GM10248 (cell line): ENCODE results near the gene KCTD2.

ENCODE experiments used
- CTCF ChIA-PET: fragments of 300-600 bp; sonication (Branson Sonifier 250); formaldehyde crosslinking; extraction: SDS; loops from one replicate; lab custom pipeline; 2021; ENCODE audit warnings: antibody characterized with exemption; lab: Yijun Ruan, JAX
- POLR2A ChIA-PET: fragments of 350-650 bp; sonication (Branson Sonifier 250); formaldehyde crosslinking; extraction: SDS; loops from one replicate; lab custom pipeline; 2020; ENCODE audit warnings: antibody characterized with exemption; lab: Yijun Ruan, JAX
- DNase-seq: peaks from one replicate; pipeline ENCODE4 v3.0.0; 2012; ENCODE audit errors: extremely low spot score
- TF ChIP-seq, protein P1 (sequence below): IDR thresholded peaks from 2 replicates; pipeline ENCODE4 v1.5.1; 2012; ENCODE audit warnings: mild to moderate bottlenecking, low read depth; ENCODE audit errors: extremely low read depth, missing control alignments, control extremely low read depth

The KCTD2 gene

DNA sequence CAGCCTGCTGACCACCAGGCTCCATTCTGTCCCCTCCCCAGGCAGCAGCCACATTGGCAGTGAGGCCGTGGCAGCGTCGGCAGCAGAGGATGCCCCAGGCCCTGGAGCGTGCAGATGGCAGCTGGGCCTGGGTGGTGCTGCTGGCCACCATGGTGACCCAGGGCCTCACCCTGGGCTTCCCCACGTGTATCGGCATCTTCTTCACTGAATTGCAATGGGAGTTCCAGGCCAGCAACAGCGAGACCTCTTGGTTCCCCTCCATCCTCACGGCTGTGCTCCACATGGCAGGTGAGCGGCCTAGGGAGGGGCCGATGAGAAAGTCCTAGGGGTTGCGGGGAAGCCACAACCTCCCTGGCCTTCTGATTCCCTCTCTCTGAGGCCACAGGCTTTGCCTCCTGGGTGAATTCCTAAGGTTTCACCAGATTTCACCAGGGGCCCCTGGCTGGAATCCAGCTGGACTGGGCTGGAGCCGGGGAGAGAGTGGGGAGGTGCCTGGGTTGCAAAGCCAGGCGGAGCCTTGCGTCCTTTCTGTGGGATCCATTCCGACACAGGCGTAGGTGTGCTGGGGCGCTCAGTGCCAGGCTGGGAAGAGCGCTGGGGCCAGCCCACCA lies 46.6 kb downstream of the KCTD2 start:
- TF ChIP-seq, protein P1, sequence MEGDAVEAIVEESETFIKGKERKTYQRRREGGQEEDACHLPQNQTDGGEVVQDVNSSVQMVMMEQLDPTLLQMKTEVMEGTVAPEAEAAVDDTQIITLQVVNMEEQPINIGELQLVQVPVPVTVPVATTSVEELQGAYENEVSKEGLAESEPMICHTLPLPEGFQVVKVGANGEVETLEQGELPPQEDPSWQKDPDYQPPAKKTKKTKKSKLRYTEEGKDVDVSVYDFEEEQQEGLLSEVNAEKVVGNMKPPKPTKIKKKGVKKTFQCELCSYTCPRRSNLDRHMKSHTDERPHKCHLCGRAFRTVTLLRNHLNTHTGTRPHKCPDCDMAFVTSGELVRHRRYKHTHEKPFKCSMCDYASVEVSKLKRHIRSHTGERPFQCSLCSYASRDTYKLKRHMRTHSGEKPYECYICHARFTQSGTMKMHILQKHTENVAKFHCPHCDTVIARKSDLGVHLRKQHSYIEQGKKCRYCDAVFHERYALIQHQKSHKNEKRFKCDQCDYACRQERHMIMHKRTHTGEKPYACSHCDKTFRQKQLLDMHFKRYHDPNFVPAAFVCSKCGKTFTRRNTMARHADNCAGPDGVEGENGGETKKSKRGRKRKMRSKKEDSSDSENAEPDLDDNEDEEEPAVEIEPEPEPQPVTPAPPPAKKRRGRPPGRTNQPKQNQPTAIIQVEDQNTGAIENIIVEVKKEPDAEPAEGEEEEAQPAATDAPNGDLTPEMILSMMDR: no peak
- ChIA-PET CTCF (interaction anchor here (1.5 to 5.4 kb wide), 4 partner anchors 12 to 132 kb away, joined by 4 to 34 read pairs (median 4); no protein-coding TSS in a partner anchor), POLR2A (no interaction called here)
- no peak for DNase-seq

DNA sequence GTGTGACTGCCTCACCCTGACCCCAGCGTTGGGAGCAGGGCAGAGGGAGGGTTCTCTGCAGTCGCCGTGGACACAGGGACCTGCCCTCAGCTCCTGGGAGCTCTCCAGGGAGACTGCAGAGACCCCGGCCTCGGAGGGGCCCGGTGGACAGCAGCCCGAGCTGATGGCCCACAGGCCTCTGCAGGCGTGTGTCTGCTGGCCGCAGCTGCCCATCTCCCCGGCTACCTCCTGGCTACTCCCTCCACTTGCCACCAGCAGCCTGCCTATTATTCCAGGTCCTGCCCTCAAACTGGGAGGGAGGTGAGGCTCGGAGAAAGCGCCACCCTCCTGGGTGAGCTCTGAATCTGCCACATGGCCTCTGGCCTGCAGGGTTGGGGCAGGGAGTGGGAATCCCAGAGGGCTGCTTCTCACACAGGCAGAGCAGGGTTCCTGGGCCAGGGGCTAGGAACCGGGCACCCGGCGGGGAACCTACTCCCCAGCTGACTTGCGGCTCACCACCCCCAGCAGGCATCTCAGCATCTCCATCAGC lies 47.9 kb downstream of the KCTD2 start:
- POLR2A ChIA-PET: no interaction called here
- CTCF ChIA-PET: interaction anchor here (1.3 to 5.4 kb wide), 7 partner anchors 11 to 134 kb away, joined by 3 to 34 read pairs (median 5); no protein-coding TSS in a partner anchor
- TF ChIP-seq, protein P1: no peak
- no peak for DNase-seq

DNA sequence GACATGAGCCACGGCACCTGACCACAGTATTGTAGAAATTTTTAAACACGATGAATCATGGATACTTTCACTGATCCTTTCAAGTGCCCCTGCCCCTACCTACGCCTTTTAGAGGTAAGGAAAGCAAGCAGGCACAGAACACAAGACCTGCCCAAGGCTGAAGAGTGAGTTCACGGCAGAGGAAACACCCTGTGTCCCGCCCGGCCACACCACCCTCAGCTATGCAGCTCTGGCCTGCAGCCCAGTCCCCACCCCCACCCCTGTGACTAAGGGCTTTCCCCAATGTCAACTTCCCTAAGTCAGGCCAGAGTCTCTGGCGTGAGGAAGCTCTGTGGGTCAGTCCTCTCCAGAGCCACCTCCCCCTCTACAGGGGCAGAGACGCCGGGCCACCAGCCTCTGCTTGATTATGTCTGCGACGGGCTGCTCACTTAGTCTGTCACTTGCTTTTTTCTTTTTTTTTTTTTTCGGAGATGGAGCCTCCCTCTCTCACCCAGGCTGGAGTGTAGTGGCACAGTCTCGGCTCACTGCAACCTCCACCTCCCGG lies 49.1 kb downstream of the KCTD2 start:
- ChIA-PET CTCF (interaction anchor here (1.3 to 5.4 kb wide), 5 partner anchors 10 to 135 kb away, joined by 3 to 34 read pairs (median 5); no protein-coding TSS in a partner anchor), POLR2A (no interaction called here)
- TF ChIP-seq, protein P1: no peak
- DNase-seq: peak; percentile 51

DNA sequence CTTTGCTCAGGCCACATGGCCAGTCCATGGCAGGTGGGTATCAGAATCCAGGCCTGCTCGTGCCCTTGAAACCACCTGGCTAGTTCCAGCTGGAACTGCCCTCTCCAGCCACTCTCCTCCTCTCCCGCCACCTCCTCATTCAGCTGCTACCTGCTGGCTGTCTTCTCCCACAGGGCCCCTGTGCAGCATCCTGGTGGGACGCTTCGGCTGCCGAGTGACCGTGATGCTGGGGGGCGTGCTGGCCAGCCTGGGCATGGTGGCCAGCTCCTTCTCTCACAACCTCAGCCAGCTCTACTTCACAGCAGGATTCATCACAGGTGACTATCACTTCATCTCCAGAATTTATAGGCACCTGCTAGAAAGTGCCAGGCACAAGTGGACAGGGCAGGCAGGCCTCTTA lies 50.8 kb downstream of the KCTD2 start:
- TF ChIP-seq, protein P1: no peak
- CTCF ChIA-PET: interaction anchor here (1.0 to 2.5 kb wide), 2 partner anchors 16 to 104 kb away, joined by 3 to 14 read pairs; no protein-coding TSS in a partner anchor
- no peak for DNase-seq
- POLR2A ChIA-PET: no interaction called here

DNA sequence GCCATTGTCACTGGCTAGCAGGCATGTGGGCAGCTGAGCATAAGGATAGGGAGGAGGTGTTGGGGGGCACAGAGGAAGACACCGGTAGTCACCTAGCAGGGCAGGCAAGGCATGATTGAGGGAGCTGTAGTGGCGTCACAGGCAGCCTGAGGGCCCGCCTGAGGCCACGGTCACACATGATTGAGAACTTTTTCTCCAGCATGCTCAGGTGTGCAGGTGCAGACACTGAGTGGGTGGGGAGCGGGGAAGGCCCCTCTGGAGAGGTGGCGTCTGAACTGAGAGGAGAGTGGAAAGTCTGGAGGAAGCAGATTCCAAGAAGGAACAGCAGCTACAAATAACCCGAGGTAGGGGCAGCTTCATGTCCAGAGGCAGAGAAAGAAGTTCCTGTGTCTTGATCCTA lies 51.8 kb downstream of the KCTD2 start:
- TF ChIP-seq, protein P1: no peak
- DNase-seq: no peak
- CTCF ChIA-PET: interaction anchor here (1.9 kb wide), 1 partner anchor 15 kb away, joined by 11 read pairs; no protein-coding TSS in a partner anchor
- POLR2A ChIA-PET: no interaction called here

DNA sequence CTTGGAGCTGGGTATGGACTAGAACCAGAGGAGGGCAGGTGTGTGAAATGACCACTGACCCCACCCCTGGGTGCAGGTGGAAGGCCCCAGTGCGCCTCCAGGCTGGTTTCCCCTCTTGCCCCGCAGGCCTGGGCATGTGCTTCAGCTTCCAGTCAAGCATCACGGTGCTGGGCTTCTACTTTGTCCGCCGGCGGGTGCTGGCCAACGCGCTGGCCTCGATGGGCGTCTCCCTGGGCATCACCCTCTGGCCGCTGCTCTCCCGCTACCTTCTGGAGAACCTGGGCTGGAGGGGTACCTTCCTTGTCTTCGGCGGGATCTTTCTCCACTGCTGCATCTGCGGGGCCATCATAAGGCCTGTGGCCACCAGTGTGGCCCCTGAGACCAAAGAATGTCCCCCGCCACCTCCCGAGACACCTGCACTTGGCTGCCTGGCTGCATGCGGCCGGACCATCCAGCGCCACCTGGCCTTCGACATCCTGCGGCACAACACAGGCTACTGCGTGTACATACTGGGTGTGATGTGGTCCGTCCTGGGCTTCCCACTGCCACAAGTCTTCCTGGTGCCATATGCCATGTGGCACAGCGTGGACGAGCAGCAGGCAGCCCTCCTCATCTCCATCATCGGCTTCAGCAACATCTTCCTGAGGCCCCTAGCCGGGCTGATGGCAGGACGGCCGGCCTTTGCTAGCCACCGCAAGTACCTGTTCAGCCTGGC lies 53.0 kb downstream of the KCTD2 start:
- DNase-seq: no peak
- POLR2A ChIA-PET: no interaction called here
- CTCF ChIA-PET: interaction anchor here (1.9 kb wide), 1 partner anchor 14 kb away, joined by 11 read pairs; no protein-coding TSS in a partner anchor
- TF ChIP-seq, protein P1: no peak
